Colonic mucosa (tissue), 4 donors: Measurements from ENCODE around the gene CITED4. TPM values are rescaled to one million over a fixed set of nuclear protein-coding genes. Genes with fewer than 3 reads are reported as not detected.

Experiments used
- DNase-seq: peaks from one replicate; pipeline ENCODE4 v3.0.0-alpha.2; 2020
- H3K27ac ChIP-seq: fragments of 200-600 bp; one replicate; pipeline ENCODE4 v1.8.0; 2021
- H3K27me3 ChIP-seq: fragments of 200-600 bp; one replicate; pipeline ENCODE4 v1.8.0; 2021
- H3K36me3 ChIP-seq: fragments of 200-600 bp; one replicate; pipeline ENCODE4 v1.8.0; 2021
- H3K4me1 ChIP-seq: fragments of 200-600 bp; one replicate; pipeline ENCODE4 v1.8.0; 2021; ENCODE audit warnings: mild to moderate bottlenecking
- H3K4me3 ChIP-seq: fragments of 200-600 bp; one replicate; pipeline ENCODE4 v1.8.0; 2021
- H3K9ac ChIP-seq, 2 donors: one replicate each; pipeline ENCODE4 v1.7.0; 2013; ENCODE audit warnings: control low read depth in 2 of 2, low read depth in 2 of 2, low read length in 2 of 2
- H3K9me3 ChIP-seq: fragments of 200-600 bp; one replicate; pipeline ENCODE4 v1.8.0; 2021
- intact Hi-C: fragments of 100-400 bp; cut with DNase I; formaldehyde crosslinking; loops from one replicate; pipeline ENCODE4 v1.14.1; 2022
- total RNA-seq, 2 donors: library from RNA; stranded (reverse); fragmentation: NEBNext Ultra II Directional in 1 of 2; extraction: Animal tissue kit (Norgen Biotek cat#: 25700) in 1 of 2; gene quantifications; one replicate each; pipeline ENCODE4 v1.2.1, GENCODE V29; 2021
- TF ChIP-seq, protein P1 (sequence below): fragments of 200-600 bp; IDR thresholded peaks from one replicate; pipeline ENCODE4 v1.8.0; 2022; ENCODE audit warnings: antibody characterized with exemption, mild to moderate bottlenecking
- donor health status: healthy.
- donor health status: DM: no; HTN: no; CAD: no.
- donor health status: DM: no; HTN: no; CAD: no.

Gene CITED4
- total RNA-seq, 2 donors from 2014 or later = 3.4 to 5.8 TPM

DNA sequence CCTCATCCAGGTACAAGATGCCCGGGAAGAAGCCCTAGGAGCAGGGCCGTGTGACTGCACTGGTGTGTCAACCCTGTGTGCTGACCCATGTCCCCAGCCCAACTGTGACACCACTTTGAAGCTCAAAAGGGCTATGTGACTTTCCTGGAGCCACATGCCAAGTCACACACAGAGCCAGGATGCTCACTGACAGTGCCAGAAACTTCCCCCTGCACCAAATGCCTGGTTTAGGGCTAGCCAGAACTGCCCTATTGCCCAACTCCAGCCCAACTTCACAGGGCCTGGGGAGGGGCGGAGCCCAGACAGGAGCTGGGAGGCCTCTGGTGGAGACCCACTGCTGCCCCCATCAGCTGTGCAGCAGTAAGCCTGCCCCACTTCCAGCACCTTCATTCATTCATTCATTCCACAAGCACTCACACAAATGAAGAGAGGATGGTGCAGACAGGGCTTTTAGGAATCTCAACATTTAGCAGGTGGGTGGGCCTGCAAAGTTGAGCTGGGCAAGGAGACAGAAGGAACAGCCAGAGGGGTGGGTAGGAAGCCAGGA, 41.8 kb downstream of the CITED4 start:
- H3K36me3 ChIP-seq = no peaks in the 10 kb centered on the region
- intact Hi-C loops = no loop called here
- no peak overlapping the region for H3K27ac ChIP-seq
- no peak overlapping the region for H3K9ac ChIP-seq
- no peak for DNase-seq
- no peaks in the 10 kb centered on the region for H3K27me3 ChIP-seq
- H3K9me3 ChIP-seq = no peaks in the 10 kb centered on the region
- no peak overlapping the region for H3K4me3 ChIP-seq
- H3K4me1 ChIP-seq = no peaks in the 10 kb centered on the region
- TF ChIP-seq, protein P1, sequence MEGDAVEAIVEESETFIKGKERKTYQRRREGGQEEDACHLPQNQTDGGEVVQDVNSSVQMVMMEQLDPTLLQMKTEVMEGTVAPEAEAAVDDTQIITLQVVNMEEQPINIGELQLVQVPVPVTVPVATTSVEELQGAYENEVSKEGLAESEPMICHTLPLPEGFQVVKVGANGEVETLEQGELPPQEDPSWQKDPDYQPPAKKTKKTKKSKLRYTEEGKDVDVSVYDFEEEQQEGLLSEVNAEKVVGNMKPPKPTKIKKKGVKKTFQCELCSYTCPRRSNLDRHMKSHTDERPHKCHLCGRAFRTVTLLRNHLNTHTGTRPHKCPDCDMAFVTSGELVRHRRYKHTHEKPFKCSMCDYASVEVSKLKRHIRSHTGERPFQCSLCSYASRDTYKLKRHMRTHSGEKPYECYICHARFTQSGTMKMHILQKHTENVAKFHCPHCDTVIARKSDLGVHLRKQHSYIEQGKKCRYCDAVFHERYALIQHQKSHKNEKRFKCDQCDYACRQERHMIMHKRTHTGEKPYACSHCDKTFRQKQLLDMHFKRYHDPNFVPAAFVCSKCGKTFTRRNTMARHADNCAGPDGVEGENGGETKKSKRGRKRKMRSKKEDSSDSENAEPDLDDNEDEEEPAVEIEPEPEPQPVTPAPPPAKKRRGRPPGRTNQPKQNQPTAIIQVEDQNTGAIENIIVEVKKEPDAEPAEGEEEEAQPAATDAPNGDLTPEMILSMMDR = no peak

DNA sequence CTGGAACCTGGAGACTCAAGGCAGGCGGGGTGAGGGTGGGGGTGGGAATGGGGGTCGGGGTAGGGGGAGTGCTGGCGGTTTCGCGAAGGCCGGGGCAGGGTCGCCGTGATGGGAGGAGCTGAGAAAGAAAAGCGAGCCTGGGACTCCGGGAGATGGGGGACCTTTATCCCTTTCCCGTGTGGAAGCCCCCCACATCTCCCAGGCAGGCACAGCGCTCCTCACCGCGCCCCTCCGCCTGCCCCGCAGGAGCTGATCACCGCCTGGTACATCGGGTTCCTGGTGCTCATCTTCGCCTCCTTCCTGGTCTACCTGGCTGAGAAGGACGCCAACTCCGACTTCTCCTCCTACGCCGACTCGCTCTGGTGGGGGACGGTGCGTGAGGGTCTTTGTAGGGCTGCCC, 43.1 kb downstream of the CITED4 start:
- no peak for DNase-seq
- intact Hi-C loops = no loop called here
- Histone ChIP-seq H3K4me3 (no peak overlapping the region), H3K27ac (no peak overlapping the region), H3K27me3 (no peaks in the 10 kb centered on the region), H3K9ac (no peak overlapping the region), H3K9me3 (no peaks in the 10 kb centered on the region), H3K4me1 (no peaks in the 10 kb centered on the region), H3K36me3 (no peaks in the 10 kb centered on the region)
- TF ChIP-seq, protein P1 = no peak

DNA sequence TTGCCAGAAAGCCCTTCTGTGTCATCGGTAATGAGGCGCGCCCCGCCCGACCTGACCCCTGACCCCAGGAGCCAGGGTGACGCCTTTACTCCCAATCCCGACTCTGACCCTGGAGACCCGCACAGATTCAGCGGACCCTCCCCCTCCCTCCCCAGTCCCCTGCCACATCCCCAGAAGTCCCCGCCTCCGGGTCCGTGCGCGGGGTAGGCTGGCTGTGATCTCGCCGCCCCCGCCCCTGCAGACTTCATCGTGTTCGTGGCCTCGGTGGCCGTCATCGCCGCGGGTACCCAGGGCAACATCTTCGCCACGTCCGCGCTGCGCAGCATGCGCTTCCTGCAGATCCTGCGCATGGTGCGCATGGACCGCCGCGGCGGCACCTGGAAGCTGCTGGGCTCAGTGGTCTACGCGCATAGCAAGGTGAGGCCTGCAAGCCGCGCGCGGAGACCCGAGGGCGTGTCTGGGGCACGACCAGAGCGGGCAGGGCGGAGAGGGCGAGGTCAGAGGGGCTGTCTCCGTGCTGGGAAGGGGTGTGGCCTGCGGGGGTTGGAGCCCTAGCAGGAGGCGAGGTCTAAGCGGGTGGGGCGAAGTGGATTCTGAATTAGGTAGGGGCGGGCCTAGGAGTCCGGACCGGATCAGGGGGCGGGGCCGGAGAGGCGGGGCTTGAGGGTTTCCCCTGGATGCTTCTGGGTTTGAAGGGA, 43.8 kb downstream of the CITED4 start:
- intact Hi-C loops = no loop called here
- TF ChIP-seq, protein P1 = no peak
- Histone ChIP-seq H3K27me3 (no peaks in the 10 kb centered on the region), H3K36me3 (no peaks in the 10 kb centered on the region), H3K9ac (no peak overlapping the region), H3K4me3 (peak overlapping the region; percentile 40), H3K27ac (no peak overlapping the region), H3K9me3 (no peaks in the 10 kb centered on the region), H3K4me1 (no peaks in the 10 kb centered on the region)
- peak; percentile 88 for DNase-seq

DNA sequence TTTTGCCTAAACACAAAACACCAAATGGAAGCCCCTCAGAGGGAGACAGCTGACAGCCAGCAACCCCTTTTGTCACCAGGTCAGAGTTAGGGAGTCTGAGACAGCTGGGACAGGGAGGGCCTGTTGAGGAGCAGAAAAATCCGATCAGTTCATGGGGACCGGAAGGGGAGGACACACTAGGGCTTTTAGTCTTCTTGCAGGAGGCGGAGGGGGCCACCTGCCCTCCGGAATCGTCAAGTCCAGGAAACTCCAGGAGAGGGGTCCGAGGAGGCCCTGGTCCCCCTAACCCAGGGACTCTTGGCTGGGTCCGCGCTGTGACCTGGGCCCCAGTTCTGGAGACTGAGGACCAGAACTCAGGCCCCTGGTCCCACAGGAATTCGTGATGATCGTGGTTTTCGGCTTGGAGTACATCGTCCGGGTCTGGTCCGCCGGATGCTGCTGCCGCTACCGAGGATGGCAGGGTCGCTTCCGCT, 44.3 kb downstream of the CITED4 start:
- no peak overlapping the region for H3K9ac ChIP-seq
- DNase-seq = no peak
- H3K27ac ChIP-seq = no peak overlapping the region
- no peaks in the 10 kb centered on the region for H3K4me1 ChIP-seq
- H3K9me3 ChIP-seq = no peaks in the 10 kb centered on the region
- H3K27me3 ChIP-seq = no peaks in the 10 kb centered on the region
- TF ChIP-seq, protein P1 = no peak
- peak overlapping the region; percentile 40 for H3K4me3 ChIP-seq
- intact Hi-C loops = no loop called here
- no peaks in the 10 kb centered on the region for H3K36me3 ChIP-seq

DNA sequence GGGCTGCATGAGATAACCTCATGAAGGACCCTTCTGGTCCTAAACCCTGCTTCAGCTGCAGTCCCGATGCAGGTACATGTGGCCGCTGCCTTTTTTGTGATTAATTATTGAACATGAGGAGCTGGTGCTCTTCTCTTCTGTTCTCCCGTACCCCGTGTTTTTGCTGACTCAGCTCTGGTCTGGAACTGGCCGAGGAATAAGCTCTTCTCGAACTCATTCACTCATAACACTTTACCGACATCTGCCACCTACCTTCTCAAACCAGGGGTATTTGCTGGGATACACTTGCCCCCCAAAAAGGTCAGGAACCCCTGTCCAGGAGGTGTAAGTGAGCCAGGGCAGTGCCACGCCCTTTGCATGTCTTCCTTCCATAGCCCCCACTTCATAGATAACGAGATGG, 46.7 kb downstream of the CITED4 start:
- Histone ChIP-seq H3K27me3 (no peaks in the 10 kb centered on the region), H3K9me3 (no peaks in the 10 kb centered on the region), H3K4me3 (no peak overlapping the region), H3K4me1 (no peaks in the 10 kb centered on the region), H3K36me3 (no peaks in the 10 kb centered on the region), H3K9ac (no peak overlapping the region), H3K27ac (no peak overlapping the region)
- intact Hi-C loops = no loop called here
- no peak for DNase-seq
- TF ChIP-seq, protein P1 = no peak

Other genes starting within 250 kb of the CITED4 start
- gene RIMS3, start 196.7 kb downstream of the CITED4 start, total RNA-seq = 1 to 10 TPM; 7.0 to 9.5 TPM
- gene NFYC, start 170.7 kb downstream of the CITED4 start, total RNA-seq = 10 to 100 TPM; 46.9 to 62.2 TPM
- 1 to 10 TPM; 1.8 to 1.9 TPM for gene KCNQ4, start 78.6 kb downstream of the CITED4 start, total RNA-seq
- 10 to 100 TPM; 14.1 to 25.5 TPM for gene CTPS1, start 117.3 kb upstream of the CITED4 start, total RNA-seq
- under 1 TPM; 0.27 to 0.30 TPM for gene SLFNL1, start 159.4 kb upstream of the CITED4 start, total RNA-seq